Upper lobe of right lung (tissue), 1 donor: ENCODE results near the gene GLG1. TPM values are rescaled to one million over a fixed set of nuclear protein-coding genes. Genes with fewer than 3 reads are reported as not detected.

Source experiments
- ATAC-seq: fragments of 200-7000 bp; cut with Tn5 transposase; one replicate; pipeline ENCODE4 v1.9.1; 2020; ENCODE audit warnings: mild to moderate bottlenecking, moderate library complexity
- DNase-seq: peaks from one replicate; pipeline ENCODE4 v3.0.0-alpha.2; 2020
- H3K27ac ChIP-seq: fragments of 200-600 bp; one replicate; pipeline ENCODE4 v1.8.0; 2022
- H3K27me3 ChIP-seq: fragments of 200-600 bp; one replicate; pipeline ENCODE4 v1.8.0; 2022; ENCODE audit warnings: mild to moderate bottlenecking
- H3K36me3 ChIP-seq: fragments of 200-600 bp; one replicate; pipeline ENCODE4 v1.8.0; 2022
- H3K4me1 ChIP-seq: fragments of 200-600 bp; one replicate; pipeline ENCODE4 v1.8.0; 2022
- H3K4me3 ChIP-seq: fragments of 200-600 bp; one replicate; pipeline ENCODE4 v1.8.0; 2022; ENCODE audit warnings: mild to moderate bottlenecking
- H3K9me3 ChIP-seq: fragments of 200-600 bp; one replicate; pipeline ENCODE4 v1.8.0; 2022
- intact Hi-C: fragments of 100-400 bp; cut with DNase I; formaldehyde crosslinking; loops from one replicate; pipeline ENCODE4 v1.11.0; 2022
- total RNA-seq: library from RNA; stranded (reverse); fragmentation: NEBNext Ultra II Directional; extraction: Animal tissue kit (Norgen Biotek cat#: 25700); gene quantifications from one replicate; pipeline ENCODE4 v1.2.1, GENCODE V29; 2021
- TF ChIP-seq, protein P1 (sequence below): fragments of 200-600 bp; IDR thresholded peaks from one replicate; pipeline ENCODE4 v1.8.0; 2022; ENCODE audit warnings: antibody characterized with exemption
- donor health status: DM: no; HTN: yes; CAD: no; lungs with severe emphysema.

Gene GLG1
- total RNA-seq, 1 donor from 2014 or later, result 112 TPM

DNA sequence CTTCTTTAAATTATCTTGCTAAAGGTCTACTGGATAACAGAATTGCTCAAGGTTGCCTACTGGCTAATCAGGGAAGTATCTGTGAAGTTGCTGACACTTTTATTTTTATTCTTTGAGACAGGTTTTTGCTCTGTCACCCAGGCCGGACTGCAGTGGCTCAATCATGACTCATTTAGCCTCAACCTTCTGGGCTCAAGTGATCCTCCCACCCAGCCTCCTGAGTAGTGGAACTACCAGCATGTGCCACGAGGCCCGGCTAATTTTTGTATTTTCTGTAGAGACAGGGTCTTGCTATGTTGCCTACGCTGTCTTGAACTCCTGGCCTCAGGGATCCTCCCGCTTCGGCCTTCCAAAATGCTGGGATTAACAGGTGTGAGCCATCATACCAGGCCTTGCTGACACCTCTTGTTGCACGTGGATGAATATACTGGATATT is 43.1 kb downstream of the GLG1 start:
- Histone ChIP-seq H3K36me3 (no peaks in the 10 kb centered on the region), H3K4me3 (no peak overlapping the region), H3K4me1 (peaks cover 9% of the 10 kb centered on the region), H3K27me3 (no peaks in the 10 kb centered on the region), H3K9me3 (no peaks in the 10 kb centered on the region), H3K27ac (no peak overlapping the region)
- intact Hi-C loops, result no loop called here
- TF ChIP-seq, protein P1, sequence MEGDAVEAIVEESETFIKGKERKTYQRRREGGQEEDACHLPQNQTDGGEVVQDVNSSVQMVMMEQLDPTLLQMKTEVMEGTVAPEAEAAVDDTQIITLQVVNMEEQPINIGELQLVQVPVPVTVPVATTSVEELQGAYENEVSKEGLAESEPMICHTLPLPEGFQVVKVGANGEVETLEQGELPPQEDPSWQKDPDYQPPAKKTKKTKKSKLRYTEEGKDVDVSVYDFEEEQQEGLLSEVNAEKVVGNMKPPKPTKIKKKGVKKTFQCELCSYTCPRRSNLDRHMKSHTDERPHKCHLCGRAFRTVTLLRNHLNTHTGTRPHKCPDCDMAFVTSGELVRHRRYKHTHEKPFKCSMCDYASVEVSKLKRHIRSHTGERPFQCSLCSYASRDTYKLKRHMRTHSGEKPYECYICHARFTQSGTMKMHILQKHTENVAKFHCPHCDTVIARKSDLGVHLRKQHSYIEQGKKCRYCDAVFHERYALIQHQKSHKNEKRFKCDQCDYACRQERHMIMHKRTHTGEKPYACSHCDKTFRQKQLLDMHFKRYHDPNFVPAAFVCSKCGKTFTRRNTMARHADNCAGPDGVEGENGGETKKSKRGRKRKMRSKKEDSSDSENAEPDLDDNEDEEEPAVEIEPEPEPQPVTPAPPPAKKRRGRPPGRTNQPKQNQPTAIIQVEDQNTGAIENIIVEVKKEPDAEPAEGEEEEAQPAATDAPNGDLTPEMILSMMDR, result no peak
- DNase-seq (no peak), ATAC-seq (peak; percentile 93)

DNA sequence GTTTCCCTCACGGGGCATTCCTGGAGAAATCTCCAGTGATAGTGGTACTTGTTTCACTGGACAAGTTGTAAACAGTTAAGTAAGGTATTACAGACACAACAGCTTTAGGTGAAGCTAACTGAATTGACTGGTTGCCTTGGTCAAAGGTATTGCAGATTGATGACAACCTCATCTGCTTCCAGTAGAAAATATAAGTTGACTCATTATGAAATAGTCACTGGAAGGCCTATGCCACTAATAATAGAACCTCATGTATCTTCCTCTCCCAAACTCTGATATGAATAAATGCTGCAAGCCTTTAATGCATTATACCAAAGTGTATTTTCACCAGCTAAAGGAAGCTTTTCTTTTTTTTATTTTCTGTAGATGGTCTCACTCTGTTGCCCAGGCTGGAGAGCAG is 44.8 kb downstream of the GLG1 start:
- ATAC-seq, result no peak
- Histone ChIP-seq H3K36me3 (no peaks in the 10 kb centered on the region), H3K27me3 (no peaks in the 10 kb centered on the region), H3K27ac (no peak overlapping the region), H3K4me3 (no peak overlapping the region), H3K9me3 (no peaks in the 10 kb centered on the region), H3K4me1 (peaks cover 9% of the 10 kb centered on the region)
- intact Hi-C loops, result no loop called here
- no peak for DNase-seq
- TF ChIP-seq, protein P1, result no peak

DNA sequence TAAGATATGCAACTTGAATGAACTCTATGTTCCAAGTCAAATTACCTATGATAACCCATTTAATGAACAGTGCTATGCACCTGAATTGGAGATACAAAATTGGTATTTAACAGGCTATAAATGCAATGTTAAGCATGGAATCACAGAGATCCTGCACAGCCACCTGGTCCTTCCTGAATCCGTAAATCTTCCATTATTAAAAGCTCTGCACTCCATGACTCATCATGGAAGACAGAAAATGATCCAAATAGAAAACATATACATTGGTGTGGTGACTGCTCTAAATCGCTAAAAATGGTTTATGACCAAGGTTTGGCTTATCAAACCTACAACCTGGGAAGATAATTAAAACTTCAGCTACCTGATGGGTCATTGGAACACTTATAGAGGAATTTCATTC is 45.3 kb downstream of the GLG1 start:
- no peaks in the 10 kb centered on the region for H3K27me3 ChIP-seq
- H3K27ac ChIP-seq, result no peak overlapping the region
- no peaks in the 10 kb centered on the region for H3K36me3 ChIP-seq
- no peaks in the 10 kb centered on the region for H3K9me3 ChIP-seq
- intact Hi-C loops, result no loop called here
- H3K4me1 ChIP-seq, result peaks cover 9% of the 10 kb centered on the region
- DNase-seq (no peak), ATAC-seq (no peak)
- TF ChIP-seq, protein P1, result no peak
- no peak overlapping the region for H3K4me3 ChIP-seq

- Histone ChIP-seq H3K27ac (no peak overlapping the region), H3K36me3 (no peaks in the 10 kb centered on the region), H3K4me3 (no peak overlapping the region), H3K9me3 (no peaks in the 10 kb centered on the region), H3K4me1 (peaks cover 9% of the 10 kb centered on the region), H3K27me3 (no peaks in the 10 kb centered on the region)
- DNase-seq (no peak), ATAC-seq (no peak)
- intact Hi-C loops, result no loop called here
- TF ChIP-seq, protein P1, result no peak
These were observed 46.0 kb downstream of the GLG1 start for GRCh38 chr16:74560912-74561311.

DNA sequence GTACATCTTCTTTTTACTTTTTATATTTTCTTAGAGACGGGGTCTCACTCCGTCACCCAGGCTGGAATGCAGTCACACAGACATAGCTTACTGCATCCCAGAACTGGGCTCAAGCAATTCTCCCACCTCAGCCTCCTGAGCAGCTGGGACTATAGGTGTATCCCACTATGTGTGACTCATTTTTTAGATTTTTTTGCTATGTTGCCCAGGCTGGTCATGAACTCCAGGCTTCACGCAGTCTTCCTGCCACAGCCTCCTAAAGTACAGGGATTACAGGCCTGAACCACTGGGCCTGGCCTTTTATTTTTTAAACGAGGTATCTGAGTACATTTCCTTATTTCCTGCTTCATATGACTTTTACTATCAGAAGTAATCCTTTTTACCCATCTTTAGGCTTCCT is 48.0 kb downstream of the GLG1 start:
- Histone ChIP-seq H3K9me3 (no peaks in the 10 kb centered on the region), H3K4me1 (peaks cover 5% of the 10 kb centered on the region), H3K36me3 (no peaks in the 10 kb centered on the region), H3K27ac (no peak overlapping the region), H3K4me3 (no peak overlapping the region), H3K27me3 (no peaks in the 10 kb centered on the region)
- intact Hi-C loops, result no loop called here
- ATAC-seq (no peak), DNase-seq (no peak)
- TF ChIP-seq, protein P1, result no peak

DNA sequence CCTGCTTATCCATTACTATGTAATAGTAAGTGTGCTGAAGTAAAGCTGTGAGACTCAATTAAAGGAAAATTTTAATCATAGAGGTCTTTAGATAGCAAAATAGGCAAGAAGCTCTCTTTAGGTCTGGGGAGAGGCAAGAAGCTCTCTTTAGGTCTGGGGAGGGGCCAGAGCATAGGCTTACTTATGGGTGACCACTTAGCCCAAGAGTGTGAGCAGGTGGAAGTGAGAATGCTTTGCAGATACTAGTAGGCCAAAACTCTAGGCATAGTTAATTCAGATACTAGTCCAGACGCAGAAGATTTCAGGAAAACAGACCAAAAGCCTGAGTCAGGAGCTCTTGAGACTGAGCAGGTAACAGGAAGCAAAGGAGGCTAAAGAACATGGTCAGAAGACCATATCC is 49.6 kb downstream of the GLG1 start:
- no peak overlapping the region for H3K27ac ChIP-seq
- no peaks in the 10 kb centered on the region for H3K4me1 ChIP-seq
- no peak for ATAC-seq
- TF ChIP-seq, protein P1, result no peak
- H3K4me3 ChIP-seq, result no peak overlapping the region
- intact Hi-C loops, result no loop called here
- H3K36me3 ChIP-seq, result no peaks in the 10 kb centered on the region
- H3K27me3 ChIP-seq, result no peaks in the 10 kb centered on the region
- no peak for DNase-seq
- no peaks in the 10 kb centered on the region for H3K9me3 ChIP-seq
